DMS53 treated with DMSO at 0.1 percent for 48 hours (cell line): Measurements from ENCODE around the gene ANKRD18A.
"Not testable (repeated sequence)": the region's sequence is repeated elsewhere in the genome, so short reads cannot be mapped to it uniquely, and the experiment has no call there.

ENCODE experiments used
- DNase-seq: peaks from one replicate; lab custom pipeline; 2025; ENCODE audit not compliant: unreplicated experiment; lab: John Stamatoyannopoulos, UW

ANKRD18A gene

DNA sequence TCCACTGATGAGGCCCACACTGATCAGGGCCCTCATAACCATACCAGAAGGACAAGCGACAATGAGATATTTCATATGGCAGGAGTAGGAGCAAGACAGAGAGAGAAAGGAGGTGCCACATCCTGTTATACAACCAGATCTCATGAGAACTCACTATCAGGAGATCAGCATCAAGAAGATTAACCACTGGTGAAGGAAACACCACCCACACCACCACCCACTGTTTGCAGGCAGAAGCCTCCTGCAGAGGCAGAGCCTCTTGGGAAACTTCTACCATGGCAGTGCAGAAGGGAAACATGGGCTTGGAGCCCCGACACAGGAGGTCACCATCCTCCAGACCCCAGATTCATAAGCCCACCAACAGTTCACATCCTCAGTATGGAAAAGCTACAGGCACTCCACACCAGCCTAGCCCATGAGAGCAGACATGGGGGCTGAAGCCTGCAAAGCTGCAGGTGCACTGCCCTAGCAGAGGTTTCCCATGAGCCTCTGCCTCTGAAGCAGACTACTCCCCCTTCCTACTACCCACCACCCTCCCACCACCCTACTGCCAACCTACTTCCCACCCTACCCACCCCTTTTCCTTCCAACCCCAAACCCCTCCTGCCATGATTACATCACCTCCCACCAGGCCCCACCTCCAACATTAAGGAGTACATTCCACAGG is 73.8 kb downstream of the ANKRD18A start:
- DNase-seq = not testable (repeated sequence)

- not testable (repeated sequence) for DNase-seq
Measured at GRCh38 chr9:38540535-38540934, 79.9 kb downstream of the ANKRD18A start.

DNA sequence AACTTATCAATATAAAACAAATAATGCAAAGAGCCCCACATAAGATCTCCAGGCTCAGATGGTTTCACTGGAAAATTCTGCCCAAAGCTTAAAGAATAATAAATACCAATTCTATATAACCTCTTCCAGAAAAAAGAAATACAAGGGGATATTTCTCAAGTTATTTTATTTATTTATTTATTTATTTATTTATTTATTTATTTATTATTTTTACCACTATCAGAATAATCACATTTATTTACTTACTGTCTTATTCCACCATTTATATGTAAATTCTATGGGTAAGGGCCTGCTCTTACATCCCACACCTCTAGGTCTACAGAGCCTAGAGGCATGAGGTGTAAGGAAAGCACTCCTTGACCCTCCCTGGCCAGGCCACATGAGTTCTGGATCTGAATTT is 91.1 kb downstream of the ANKRD18A start:
- no peak for DNase-seq

- DNase-seq = no peak
Measured at GRCh38 chr9:38527503-38527902, 92.9 kb downstream of the ANKRD18A start.

GRCh38 chr9:38526591-38526990 is 93.8 kb downstream of the ANKRD18A start:
- DNase-seq = no peak

DNA sequence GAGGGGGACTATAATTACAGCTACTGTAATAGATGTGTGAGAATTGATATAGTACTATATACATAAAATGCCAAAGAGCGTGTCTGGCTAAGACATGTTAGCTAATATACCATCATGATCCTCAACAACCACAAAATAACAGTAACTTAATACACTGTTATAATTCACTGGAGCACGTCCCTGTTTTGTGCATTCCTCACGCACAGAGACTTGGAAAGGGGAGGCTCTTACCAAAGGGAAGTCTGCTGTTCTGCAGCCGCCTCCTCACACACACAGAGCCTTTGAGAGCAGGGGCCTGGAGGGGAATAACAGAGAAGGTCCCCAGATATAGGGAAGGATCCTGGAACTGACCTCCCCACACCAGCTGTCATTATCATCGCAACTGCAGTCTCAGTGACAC is 97.3 kb downstream of the ANKRD18A start:
- DNase-seq = no peak

- no peak for DNase-seq
Measured at GRCh38 chr9:38521762-38522161, 98.6 kb downstream of the ANKRD18A start.
